Tibial nerve (tissue), 3 donors: Measurements from ENCODE around the gene TIMM17A.

Source experiments
- POLR2A ChIP-seq, 2 donors: fragments of 450-650 bp; IDR thresholded peaks; one replicate each; pipeline ENCODE4 v1.6.1; 2017; ENCODE audit warnings: antibody characterized with exemption in 2 of 2, mild to moderate bottlenecking in 2 of 2, moderate library complexity in 2 of 2
- TF ChIP-seq, protein P1 (sequence below), 5 experiments: fragments of 200-600 bp in 3 of 5; fragments of 450-650 bp in 2 of 5; sonication (generic) in 3 of 5; IDR thresholded peaks; one replicate each; pipeline ENCODE4 v1.5.1; 2016 to 2019; ENCODE audit warnings: antibody characterized with exemption in 5 of 5, mild to moderate bottlenecking in 3 of 5, moderate library complexity in 2 of 5

DNA sequence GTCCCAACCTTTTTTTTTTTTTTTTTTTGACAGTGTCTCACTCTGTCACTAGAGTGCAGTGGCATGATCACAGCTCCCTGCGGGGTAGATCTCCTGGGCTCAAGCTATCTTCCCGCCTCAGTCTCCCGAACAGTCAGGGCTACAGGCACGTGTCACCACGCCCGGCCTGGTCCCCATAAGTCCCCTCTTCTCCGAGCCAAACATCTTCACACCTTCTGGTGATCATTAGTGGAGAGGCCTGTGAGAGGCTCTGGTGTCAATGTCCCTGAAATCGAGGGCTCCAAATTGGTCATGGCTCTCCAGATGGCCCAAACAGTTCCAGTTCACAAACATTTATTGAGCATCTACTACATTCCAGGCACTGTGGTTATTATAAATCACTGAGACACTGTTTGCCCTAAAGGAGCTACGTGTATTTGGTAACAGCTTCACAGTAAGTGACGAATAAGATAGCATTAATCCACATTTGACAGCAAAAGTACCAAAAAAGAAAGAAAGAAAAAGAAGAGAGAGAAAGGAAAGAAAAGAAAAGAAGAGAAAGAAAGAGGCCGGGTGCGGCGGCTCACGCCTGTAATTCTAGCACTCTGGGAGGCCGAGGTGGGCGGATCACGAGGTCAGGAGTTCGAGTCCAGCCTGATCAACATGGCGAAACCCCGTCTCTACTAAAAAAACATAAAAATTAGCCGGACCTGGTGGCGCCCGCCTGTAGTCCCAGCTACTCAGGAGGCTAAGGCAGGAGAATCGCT, 867 bp upstream of the TIMM17A start:
- TF ChIP-seq, protein P1, sequence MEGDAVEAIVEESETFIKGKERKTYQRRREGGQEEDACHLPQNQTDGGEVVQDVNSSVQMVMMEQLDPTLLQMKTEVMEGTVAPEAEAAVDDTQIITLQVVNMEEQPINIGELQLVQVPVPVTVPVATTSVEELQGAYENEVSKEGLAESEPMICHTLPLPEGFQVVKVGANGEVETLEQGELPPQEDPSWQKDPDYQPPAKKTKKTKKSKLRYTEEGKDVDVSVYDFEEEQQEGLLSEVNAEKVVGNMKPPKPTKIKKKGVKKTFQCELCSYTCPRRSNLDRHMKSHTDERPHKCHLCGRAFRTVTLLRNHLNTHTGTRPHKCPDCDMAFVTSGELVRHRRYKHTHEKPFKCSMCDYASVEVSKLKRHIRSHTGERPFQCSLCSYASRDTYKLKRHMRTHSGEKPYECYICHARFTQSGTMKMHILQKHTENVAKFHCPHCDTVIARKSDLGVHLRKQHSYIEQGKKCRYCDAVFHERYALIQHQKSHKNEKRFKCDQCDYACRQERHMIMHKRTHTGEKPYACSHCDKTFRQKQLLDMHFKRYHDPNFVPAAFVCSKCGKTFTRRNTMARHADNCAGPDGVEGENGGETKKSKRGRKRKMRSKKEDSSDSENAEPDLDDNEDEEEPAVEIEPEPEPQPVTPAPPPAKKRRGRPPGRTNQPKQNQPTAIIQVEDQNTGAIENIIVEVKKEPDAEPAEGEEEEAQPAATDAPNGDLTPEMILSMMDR (IDR thresholded peaks at IDR 0.05) = no peak
- TF ChIP-seq POLR2A (IDR thresholded peaks at IDR 0.05) = no peak
